ENCODE data around the gene KLHL22.

The KLHL22 gene

DNA sequence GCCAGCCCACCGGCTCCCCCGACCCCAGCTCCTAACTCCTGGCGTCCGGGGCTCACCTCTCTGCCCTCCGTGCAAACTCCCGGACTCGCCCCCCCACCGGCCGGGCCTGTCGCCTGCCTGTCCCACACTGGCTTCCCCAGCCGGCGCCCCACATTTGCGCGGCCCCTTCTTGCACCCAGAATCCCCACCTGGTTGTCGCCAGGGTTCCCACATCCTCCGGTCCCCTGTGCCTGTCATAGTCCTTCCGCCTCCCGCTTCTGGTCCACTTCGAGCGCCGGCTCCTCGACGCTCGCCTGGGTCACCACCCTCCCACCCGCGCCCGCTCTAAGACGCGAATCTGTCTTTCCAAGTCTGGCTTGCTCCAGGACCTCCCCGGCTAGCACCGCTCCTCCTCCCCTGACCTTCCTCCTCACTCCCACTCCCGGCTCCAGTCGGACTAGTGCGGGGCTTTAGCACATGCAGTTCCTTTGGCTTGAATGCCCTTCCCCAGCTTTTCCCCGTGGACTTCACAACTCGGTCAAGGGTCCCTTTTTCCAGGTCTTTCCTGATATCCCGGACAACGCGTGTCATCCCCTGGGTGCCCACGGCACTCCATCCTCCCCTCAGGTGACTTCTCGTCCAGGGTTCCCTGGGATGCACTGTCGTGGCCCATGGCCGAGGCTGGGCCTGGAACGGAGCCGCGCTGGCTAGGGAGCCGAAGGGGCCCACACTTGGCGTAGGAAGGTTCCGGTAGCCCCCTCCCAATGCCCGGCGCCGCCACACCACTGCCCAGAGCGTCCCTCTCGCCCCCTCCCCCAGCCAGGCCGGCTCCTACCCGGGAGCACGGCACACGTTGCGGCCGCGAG is 58.6 kb downstream of the KLHL22 start:
- no peak overlapping the region for H3K4me3 ChIP-seq (ENCODE audit: low read length)
- peak overlapping the region; percentile 39 for H3K9ac ChIP-seq (ENCODE audit: low read length)
- H3K4me1 ChIP-seq (ENCODE audit: control insufficient read depth, insufficient read depth, low read length): peaks cover 16% of the 10 kb centered on the region
- no peaks in the 10 kb centered on the region for H3K9me3 ChIP-seq (ENCODE audit: control insufficient read depth, low read length)
- H3K27me3 ChIP-seq (ENCODE audit: control insufficient read depth, insufficient read depth, low read length): peaks cover 67% of the 10 kb centered on the region
- H3K36me3 ChIP-seq (ENCODE audit: control insufficient read depth, insufficient read depth, low read length): no peaks in the 10 kb centered on the region

DNA sequence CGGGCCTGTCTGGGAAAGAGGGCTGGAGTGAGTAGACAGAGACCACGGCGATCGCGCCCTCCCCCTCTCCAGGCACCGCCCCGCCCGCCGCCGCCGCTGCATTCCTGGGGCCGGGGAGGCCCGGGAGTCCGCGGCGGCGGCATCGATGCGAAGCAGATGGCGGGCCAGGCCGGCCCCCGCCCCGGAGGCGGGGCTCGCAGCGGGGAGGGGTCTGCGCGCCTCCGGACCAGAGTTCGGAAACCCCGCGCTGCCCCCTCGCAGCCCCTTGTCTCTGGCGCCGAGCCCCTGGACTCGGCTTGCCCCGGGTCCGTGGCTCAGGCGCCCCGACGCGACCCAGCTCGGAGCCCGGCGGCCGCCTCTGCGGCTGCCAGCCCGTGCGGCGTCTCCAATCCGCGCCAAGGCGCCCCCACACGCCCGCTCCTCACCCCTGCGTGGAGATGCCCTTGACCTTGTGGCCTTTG is 59.3 kb downstream of the KLHL22 start:
- Histone ChIP-seq H3K36me3 (ENCODE audit: control insufficient read depth, insufficient read depth, low read length) (no peaks in the 10 kb centered on the region), H3K4me1 (ENCODE audit: control insufficient read depth, insufficient read depth, low read length) (peaks cover 18% of the 10 kb centered on the region), H3K27me3 (ENCODE audit: control insufficient read depth, insufficient read depth, low read length) (peaks cover 74% of the 10 kb centered on the region), H3K9me3 (ENCODE audit: control insufficient read depth, low read length) (no peaks in the 10 kb centered on the region), H3K9ac (ENCODE audit: low read length) (no peak overlapping the region), H3K4me3 (ENCODE audit: low read length) (no peak overlapping the region)

DNA sequence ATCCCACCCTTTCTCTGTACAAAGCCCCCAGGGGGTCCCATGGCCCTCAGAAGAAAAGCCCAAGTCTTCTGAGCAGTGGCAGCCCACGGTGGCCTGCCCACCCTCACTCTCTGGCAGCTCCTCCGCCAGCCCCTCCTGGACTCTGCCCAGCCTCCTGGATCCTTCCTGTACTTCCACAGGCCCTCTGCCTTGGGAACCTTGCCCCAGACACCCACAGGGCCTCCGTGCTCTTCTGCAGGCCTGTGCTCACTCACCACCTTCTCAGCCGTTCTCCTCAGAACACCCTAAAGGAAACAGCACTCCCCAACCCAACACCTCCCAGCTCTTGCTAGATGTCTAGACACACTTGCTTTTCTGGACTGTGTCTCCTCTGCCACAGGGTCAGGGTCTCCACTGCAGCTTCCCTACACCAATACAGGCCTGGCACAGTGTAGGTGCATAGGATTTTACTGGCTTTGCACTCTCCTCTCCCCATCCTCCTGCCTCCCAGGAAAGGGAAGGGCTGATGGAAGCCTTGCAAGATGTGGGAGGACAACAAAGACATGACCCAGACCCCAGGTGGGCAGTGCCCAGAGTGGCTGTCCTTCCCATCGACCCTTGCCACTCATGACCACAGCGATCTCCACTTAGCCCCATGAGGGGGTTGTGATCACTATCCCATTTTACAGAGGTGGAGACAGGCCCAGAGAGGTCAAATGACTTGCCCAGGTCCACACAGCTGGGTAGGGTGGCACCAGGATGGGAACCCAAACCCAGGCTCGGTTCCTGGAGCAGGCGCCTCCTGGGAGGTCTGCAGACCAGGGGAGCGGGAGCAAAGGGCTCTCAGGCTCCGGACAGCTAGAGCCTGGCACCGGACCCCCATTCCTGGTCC is 59.9 kb downstream of the KLHL22 start:
- Histone ChIP-seq H3K9me3 (ENCODE audit: control insufficient read depth, low read length) (no peaks in the 10 kb centered on the region), H3K27me3 (ENCODE audit: control insufficient read depth, insufficient read depth, low read length) (peaks cover 79% of the 10 kb centered on the region), H3K36me3 (ENCODE audit: control insufficient read depth, insufficient read depth, low read length) (no peaks in the 10 kb centered on the region), H3K4me1 (ENCODE audit: control insufficient read depth, insufficient read depth, low read length) (peaks cover 22% of the 10 kb centered on the region), H3K9ac (ENCODE audit: low read length) (no peak overlapping the region), H3K4me3 (ENCODE audit: low read length) (no peak overlapping the region)

DNA sequence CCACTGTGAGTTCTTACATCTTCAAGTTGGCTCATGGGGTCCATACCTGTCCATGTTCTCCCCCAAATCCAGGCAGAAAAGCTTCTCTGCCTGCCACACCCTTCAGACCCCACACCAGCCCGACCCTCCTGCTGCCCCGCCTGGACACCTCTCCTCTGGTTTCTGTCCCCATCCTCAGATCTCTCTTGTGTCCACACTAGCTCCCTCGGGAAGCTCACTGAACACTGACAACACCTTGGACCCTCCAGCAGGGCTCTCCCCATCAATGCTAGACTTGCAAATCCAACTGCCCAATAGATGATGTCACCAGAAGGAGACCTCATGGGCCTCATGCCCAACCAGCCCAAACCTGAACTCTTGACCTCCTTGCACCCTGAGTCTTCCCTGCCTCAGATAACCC is 60.8 kb downstream of the KLHL22 start:
- peaks cover 88% of the 10 kb centered on the region for H3K27me3 ChIP-seq (ENCODE audit: control insufficient read depth, insufficient read depth, low read length)
- no peaks in the 10 kb centered on the region for H3K36me3 ChIP-seq (ENCODE audit: control insufficient read depth, insufficient read depth, low read length)
- H3K4me3 ChIP-seq (ENCODE audit: low read length): no peak overlapping the region
- no peak overlapping the region for H3K9ac ChIP-seq (ENCODE audit: low read length)
- H3K9me3 ChIP-seq (ENCODE audit: control insufficient read depth, low read length): no peaks in the 10 kb centered on the region
- peaks cover 31% of the 10 kb centered on the region for H3K4me1 ChIP-seq (ENCODE audit: control insufficient read depth, insufficient read depth, low read length)

DNA sequence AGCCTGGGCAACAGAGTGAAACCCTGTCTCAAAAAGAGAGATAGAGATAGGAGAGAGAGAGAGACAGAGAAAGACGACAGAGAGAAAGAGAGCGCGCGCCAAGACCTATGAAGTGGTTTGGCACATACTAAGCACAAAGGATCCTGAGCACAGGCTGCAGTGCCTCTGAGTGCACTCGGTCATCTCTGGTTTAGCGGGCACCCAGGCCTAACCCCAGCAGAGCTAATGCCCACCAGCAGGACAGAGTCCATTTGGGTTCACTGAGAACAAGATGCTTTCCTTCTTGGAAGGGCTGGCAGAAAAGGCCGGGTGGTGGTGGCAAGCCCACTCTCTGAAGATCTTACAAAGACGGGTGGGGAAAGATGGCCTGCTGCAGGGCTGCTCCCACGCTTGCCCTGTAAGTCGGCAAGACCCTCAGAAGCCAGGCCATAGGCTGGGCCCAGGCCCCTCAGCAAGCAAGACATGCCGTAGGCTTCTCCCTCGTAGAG is 61.3 kb downstream of the KLHL22 start:
- H3K4me1 ChIP-seq (ENCODE audit: control insufficient read depth, insufficient read depth, low read length): peaks cover 36% of the 10 kb centered on the region
- H3K4me3 ChIP-seq (ENCODE audit: low read length): no peak overlapping the region
- no peaks in the 10 kb centered on the region for H3K9me3 ChIP-seq (ENCODE audit: control insufficient read depth, low read length)
- no peak overlapping the region for H3K9ac ChIP-seq (ENCODE audit: low read length)
- peaks cover 93% of the 10 kb centered on the region for H3K27me3 ChIP-seq (ENCODE audit: control insufficient read depth, insufficient read depth, low read length)
- H3K36me3 ChIP-seq (ENCODE audit: control insufficient read depth, insufficient read depth, low read length): no peaks in the 10 kb centered on the region

DNA sequence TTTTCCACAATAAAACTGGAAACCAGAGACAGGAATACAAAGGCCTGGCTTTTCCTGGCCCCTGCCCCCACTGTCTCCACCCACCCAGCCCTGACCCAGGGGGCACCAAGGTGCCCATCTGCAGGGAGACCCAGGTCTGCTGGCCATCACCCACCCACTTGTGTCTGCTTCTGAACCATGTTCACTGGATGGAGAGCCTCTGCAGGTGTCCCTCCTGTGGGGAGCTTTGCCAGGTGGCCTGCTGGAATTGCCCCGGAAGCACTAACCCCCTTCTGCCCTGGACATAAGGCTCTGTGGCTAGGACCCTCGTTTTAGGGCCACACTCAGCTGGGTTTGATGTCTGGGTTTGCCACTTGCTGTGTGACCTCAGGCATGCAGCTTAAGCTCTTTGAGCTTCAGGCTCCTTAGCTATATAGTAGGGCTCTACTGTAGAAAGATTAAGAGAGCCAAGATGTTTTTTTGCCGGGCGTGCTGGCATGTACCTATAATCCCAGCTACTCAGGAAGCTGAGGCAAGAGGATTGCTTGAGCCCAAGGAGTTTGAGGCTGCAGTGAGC is 61.8 kb downstream of the KLHL22 start:
- Histone ChIP-seq H3K4me3 (ENCODE audit: low read length) (no peak overlapping the region), H3K9ac (ENCODE audit: low read length) (no peak overlapping the region), H3K9me3 (ENCODE audit: control insufficient read depth, low read length) (no peaks in the 10 kb centered on the region), H3K36me3 (ENCODE audit: control insufficient read depth, insufficient read depth, low read length) (no peaks in the 10 kb centered on the region), H3K27me3 (ENCODE audit: control insufficient read depth, insufficient read depth, low read length) (peaks cover 96% of the 10 kb centered on the region), H3K4me1 (ENCODE audit: control insufficient read depth, insufficient read depth, low read length) (peaks cover 36% of the 10 kb centered on the region)

DNA sequence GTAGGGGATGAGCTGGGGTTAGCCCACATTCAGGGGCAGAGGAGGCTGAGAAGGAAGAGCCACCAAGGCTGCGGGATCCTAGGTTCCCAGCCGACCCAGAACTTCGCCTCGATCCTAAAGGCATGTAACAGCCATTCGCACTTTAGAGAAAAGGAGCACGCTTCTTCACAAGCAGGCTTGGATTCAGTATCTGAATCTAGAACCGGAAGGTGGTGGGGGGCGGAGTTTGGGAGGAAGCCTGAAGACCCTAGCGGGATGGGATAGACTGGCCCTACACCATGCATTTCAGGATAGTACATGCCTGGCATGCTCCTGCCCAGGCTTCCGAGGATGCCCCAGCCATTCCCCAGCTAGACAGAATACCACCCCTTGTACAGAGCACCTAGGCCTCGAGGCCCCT is 62.4 kb downstream of the KLHL22 start:
- Histone ChIP-seq H3K9me3 (ENCODE audit: control insufficient read depth, low read length) (no peaks in the 10 kb centered on the region), H3K27me3 (ENCODE audit: control insufficient read depth, insufficient read depth, low read length) (peaks cover 95% of the 10 kb centered on the region), H3K9ac (ENCODE audit: low read length) (no peak overlapping the region), H3K4me3 (ENCODE audit: low read length) (no peak overlapping the region), H3K4me1 (ENCODE audit: control insufficient read depth, insufficient read depth, low read length) (peaks cover 36% of the 10 kb centered on the region), H3K36me3 (ENCODE audit: control insufficient read depth, insufficient read depth, low read length) (no peaks in the 10 kb centered on the region)

DNA sequence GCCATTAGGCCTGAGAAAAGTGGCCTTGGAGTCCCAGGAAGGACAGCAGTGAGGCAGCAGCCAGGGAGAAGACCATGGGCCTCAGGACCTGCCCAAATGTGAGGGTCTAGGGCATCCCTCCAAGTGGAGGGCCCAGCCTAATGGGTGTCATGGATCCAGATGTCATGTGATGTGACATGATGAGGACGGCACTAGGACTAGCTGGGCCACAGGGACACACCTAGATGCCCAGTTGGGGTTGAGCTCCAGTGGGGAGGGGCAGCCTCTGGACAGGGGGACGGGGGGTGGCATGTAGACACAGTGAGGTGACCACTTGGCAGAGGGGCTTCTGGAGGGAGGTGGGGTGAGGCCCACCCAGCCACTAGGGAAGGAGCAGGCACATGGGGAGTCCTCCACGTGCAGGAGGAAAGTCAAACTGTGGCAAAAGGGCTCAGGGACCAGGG is 63.3 kb downstream of the KLHL22 start:
- Histone ChIP-seq H3K27me3 (ENCODE audit: control insufficient read depth, insufficient read depth, low read length) (peaks cover 95% of the 10 kb centered on the region), H3K36me3 (ENCODE audit: control insufficient read depth, insufficient read depth, low read length) (no peaks in the 10 kb centered on the region), H3K9me3 (ENCODE audit: control insufficient read depth, low read length) (no peaks in the 10 kb centered on the region), H3K4me1 (ENCODE audit: control insufficient read depth, insufficient read depth, low read length) (peaks cover 35% of the 10 kb centered on the region), H3K4me3 (ENCODE audit: low read length) (no peak overlapping the region), H3K9ac (ENCODE audit: low read length) (no peak overlapping the region)

DNA sequence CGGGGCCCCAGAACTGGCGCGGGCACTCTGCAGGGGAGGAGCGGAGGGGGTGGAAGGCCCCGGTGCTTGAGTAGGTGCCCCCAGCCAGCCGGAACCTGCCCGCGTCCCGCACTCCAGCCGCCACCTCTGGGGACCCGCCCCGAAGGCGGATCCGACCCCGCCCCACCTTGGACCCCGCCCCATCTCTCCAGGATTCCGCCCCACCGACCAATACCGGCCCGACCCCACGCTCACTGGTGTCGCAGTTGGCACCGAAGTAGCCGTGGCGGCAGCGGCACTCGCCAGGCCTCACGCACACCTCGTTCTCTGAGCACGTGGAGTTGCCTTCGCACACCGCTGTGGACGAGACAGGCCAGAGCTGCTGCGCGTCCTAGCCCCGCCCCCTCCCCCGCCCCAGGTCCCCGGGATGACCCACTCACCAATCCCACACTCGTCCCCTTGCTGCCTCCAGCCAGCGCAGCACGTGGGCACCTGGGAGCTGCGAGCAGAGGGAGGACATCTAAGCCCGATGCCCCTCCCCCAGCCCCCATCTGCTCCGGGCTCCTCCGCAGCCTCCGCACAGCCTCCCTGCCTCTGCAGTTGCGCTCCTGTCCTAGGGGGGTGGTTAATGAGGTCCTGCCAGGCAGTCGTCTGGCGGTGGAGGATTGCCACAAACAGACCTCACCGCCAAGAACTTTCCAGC is 63.9 kb downstream of the KLHL22 start:
- no peaks in the 10 kb centered on the region for H3K9me3 ChIP-seq (ENCODE audit: control insufficient read depth, low read length)
- peaks cover 95% of the 10 kb centered on the region for H3K27me3 ChIP-seq (ENCODE audit: control insufficient read depth, insufficient read depth, low read length)
- no peak overlapping the region for H3K9ac ChIP-seq (ENCODE audit: low read length)
- H3K4me1 ChIP-seq (ENCODE audit: control insufficient read depth, insufficient read depth, low read length): peaks cover 29% of the 10 kb centered on the region
- no peak overlapping the region for H3K4me3 ChIP-seq (ENCODE audit: low read length)
- H3K36me3 ChIP-seq (ENCODE audit: control insufficient read depth, insufficient read depth, low read length): no peaks in the 10 kb centered on the region

DNA sequence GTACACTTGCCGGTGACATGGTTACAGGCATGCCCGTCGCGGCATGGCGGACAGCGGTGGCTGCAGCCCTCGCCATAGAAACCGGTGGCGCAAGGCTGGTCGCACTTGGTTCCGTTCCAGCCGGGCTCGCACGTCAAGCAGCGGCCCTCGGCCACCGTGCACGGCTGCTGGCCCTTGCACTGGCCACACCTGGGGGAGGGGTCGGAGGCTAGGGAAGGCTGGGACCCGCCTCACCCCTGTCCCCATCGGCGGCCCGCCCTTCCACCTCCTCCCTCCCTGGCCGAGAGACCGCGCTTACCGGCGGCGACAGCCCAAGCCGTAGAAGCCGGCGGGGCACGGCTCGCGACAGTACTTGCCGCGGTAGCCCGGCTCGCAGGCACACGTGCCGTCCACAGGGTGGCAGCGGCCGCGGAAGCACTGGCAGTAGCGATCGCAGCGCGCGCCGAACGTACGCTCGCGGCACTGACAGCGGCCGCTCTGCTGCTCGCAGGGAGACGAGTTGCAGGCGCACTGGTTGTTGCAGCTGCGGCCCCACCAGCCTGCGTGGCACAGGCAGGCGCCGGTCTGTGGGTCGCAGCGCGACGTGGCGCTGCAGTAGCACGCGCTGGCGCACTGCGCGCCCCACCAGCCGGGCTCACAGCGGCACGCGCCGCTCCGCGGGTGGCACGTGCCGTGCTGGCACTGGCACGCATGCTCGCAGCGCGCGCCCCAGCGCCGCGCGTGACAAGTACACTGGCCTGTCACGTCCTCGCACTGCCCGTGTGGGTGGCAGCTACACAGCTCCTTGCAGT is 64.7 kb downstream of the KLHL22 start:
- Histone ChIP-seq H3K9me3 (ENCODE audit: control insufficient read depth, low read length) (no peaks in the 10 kb centered on the region), H3K9ac (ENCODE audit: low read length) (no peak overlapping the region), H3K4me1 (ENCODE audit: control insufficient read depth, insufficient read depth, low read length) (peaks cover 28% of the 10 kb centered on the region), H3K27me3 (ENCODE audit: control insufficient read depth, insufficient read depth, low read length) (peaks cover 95% of the 10 kb centered on the region), H3K4me3 (ENCODE audit: low read length) (no peak overlapping the region), H3K36me3 (ENCODE audit: control insufficient read depth, insufficient read depth, low read length) (no peaks in the 10 kb centered on the region)

Measured in mucosa of stomach (tissue), 1 donor.